ENCODE measurements around the gene XYLT2.

DNA sequence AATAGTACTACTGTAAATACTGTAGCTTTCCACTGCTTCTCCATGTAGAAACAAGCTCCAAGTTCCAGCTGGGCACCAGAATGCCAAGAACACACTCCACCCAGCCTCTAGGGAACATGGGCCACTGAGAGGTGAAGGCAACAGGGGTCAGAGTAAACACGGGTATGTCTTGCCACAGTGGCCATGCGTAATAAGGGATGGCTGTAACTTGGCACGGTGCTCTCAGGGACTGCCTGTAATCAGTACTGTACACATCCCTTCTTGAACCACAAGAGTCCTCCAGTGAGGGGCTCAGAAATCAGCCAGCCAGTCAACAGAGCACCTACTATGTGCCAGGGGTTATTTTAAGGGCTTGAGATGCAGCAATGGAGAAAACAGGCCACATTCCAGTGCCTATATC lies 40.6 kb downstream of the XYLT2 start:
- TF ChIP-seq CTCF (IDR thresholded peaks at IDR 0.05), result no peak
- no peak for TF ChIP-seq POLR2AphosphoS5 (IDR thresholded peaks at IDR 0.05)
- TF ChIP-seq POLR2A (IDR thresholded peaks at IDR 0.05), result no peak

All from breast epithelium (tissue), 3 donors.